ENCODE data around the gene PLK5. TPM values are rescaled to one million over a fixed set of nuclear protein-coding genes. Genes with fewer than 3 reads are reported as not detected.

The PLK5 gene
- total and polyA plus RNA-seq, 2 of the 4 experiments (the other 2 are of a cell fraction), result not detected

- Histone ChIP-seq H2AK5ac (ENCODE audit: low read depth, low read length) (no peak overlapping the region), H3K14ac (replicated peaks; ENCODE audit: low read depth, low read length) (no peak overlapping the region), H3K9ac (ENCODE audit: low read depth, low read length) (no peak overlapping the region), H2AK9ac (replicated peaks; ENCODE audit: low read depth, low read length, poor library complexity) (no peak overlapping the region), H4K91ac (ENCODE audit: insufficient read depth, low read depth, low read length) (no peak overlapping the region), H3K56ac (ENCODE audit: extremely low read depth, insufficient read depth, low read length) (no peak overlapping the region), H2BK20ac (ENCODE audit: low read depth, low read length) (no peak overlapping the region), H3K4ac (ENCODE audit: low read depth, low read length) (no peak overlapping the region), H4K8ac (ENCODE audit: low read depth in 2 of 2, low read length in 2 of 2) (no peak overlapping the region), H3K4me3 (ENCODE audit: insufficient read depth, low read depth, low read length) (no peak overlapping the region), H4K20me1 (ENCODE audit: insufficient read depth, low read length) (peaks cover 12% of the 10 kb centered on the region), H4K5ac (ENCODE audit: low read depth, low read length) (no peak overlapping the region), H2BK120ac (ENCODE audit: low read depth, low read length) (no peak overlapping the region), H3K27me3 (ENCODE audit: control insufficient read depth, insufficient read depth, low read length) (no peaks in the 10 kb centered on the region), H3K23ac (ENCODE audit: low read depth, low read length) (no peak overlapping the region), H3K36me3 (ENCODE audit: control insufficient read depth, insufficient read depth, low read length) (peaks cover 59% of the 10 kb centered on the region), H3K4me1 (ENCODE audit: control insufficient read depth, insufficient read depth, low read length) (no peaks in the 10 kb centered on the region), H2BK5ac (ENCODE audit: low read depth, low read length, poor library complexity, severe bottlenecking) (no peak overlapping the region), H2BK15ac (ENCODE audit: low read depth, low read length) (no peak overlapping the region), H3K4me2 (ENCODE audit: low read depth, low read length) (no peak overlapping the region), H3K18ac (ENCODE audit: low read depth, low read length) (no peak overlapping the region), H3K9me1 (ENCODE audit: insufficient read depth, low read length) (peaks cover 6% of the 10 kb centered on the region), H3K27ac (ENCODE audit: insufficient read depth, low read length) (no peak overlapping the region), H2AFZ (replicated peaks; ENCODE audit: low read length, poor library complexity) (no peak overlapping the region), H3K79me1 (ENCODE audit: low read depth in 1 of 2, low read length in 2 of 2) (peaks cover 11 to 34% of the 10 kb centered on the region in 2 experiments), H3K9me3 (ENCODE audit: control insufficient read depth, insufficient read depth, low read length) (no peaks in the 10 kb centered on the region)
- in situ Hi-C loops (cut with MboI; ENCODE audit: low sequenced_read_pairs) (no loop called here), dilution Hi-C loops (cut with HindIII; ENCODE audit: low sequenced_read_pairs, unreplicated experiment) (no loop called here), intact Hi-C loops (cut with micrococcal nuclease) (no loop called here)
- BruUV-seq (replicated peaks), result no TSS peak
- CTCF ChIA-PET, result no interaction called here
- ATAC-seq (ENCODE audit: low read depth) (no peak), DNase-seq (no peak)
- POLR2A ChIA-PET (ENCODE audit: unreplicated experiment), result interaction anchor here (0.7 kb wide), 1 partner anchor 12 kb away, joined by 5 read pairs; no protein-coding TSS in a partner anchor
- no peak for TF ChIP-seq MAFK (IDR thresholded peaks at IDR 0.05; ENCODE audit: low read depth, low read length)
- WGBS, 2 experiments (ENCODE audit: extremely low coverage in 2 of 2, insufficient read length in 1 of 2), result 90% methylated on average over 21 of the region's 22 CpGs; no CpG with 5 or more reads in 1 of the 2 experiments
Observed at GRCh38 chr19:1580957-1581356, 57.1 kb downstream of the PLK5 start.

Measured in IMR-90 (cell line).